Right atrium auricular region (tissue), 2 donors: ENCODE data around the gene TBKBP1. TPM values are rescaled to one million over a fixed set of nuclear protein-coding genes. Genes with fewer than 3 reads are reported as not detected.
"Not testable (repeated sequence)": the region's sequence is repeated elsewhere in the genome, so short reads cannot be mapped to it uniquely, and the experiment has no call there.

Source experiments
- DNase-seq: peaks from one replicate; pipeline ENCODE4 v3.0.0-alpha.2; 2019; ENCODE audit warnings: low spot score
- H3K27ac ChIP-seq, 2 donors: fragments of 200-600 bp; sonication (generic); 1 replicate in 1 of 2; 2 replicates in 1 of 2; pipeline ENCODE4 v1.5.1; 2016 to 2019
- H3K27me3 ChIP-seq, 2 donors: fragments of 200-600 bp; sonication (generic); one replicate each; pipeline versions ENCODE4 v1.5.1 to v1.6.0; 2017 to 2019
- H3K36me3 ChIP-seq: fragments of 200-600 bp; sonication (generic); one replicate; pipeline ENCODE4 v1.5.1; 2016
- H3K4me1 ChIP-seq, 2 donors: fragments of 200-600 bp; sonication (generic); one replicate each; pipeline versions ENCODE4 v1.5.1 to v1.6.0; 2017 to 2019
- H3K4me3 ChIP-seq, 2 donors: fragments of 200-600 bp; sonication (generic); 1 replicate in 1 of 2; 2 replicates in 1 of 2; pipeline ENCODE4 v1.5.1; 2017 to 2019; ENCODE audit warnings: mild to moderate bottlenecking in 1 of 2, moderate library complexity in 1 of 2
- H3K9me3 ChIP-seq, 2 donors: fragments of 200-600 bp; sonication (generic); one replicate each; pipeline ENCODE4 v1.5.1; 2019
- CTCF ChIP-seq, 2 donors: fragments of 200-600 bp; sonication (generic); IDR thresholded peaks; one replicate each; pipeline ENCODE4 v1.5.1; 2019; ENCODE audit warnings: antibody characterized with exemption in 2 of 2
- total RNA-seq, 2 donors: library from RNA; depleted of rRNA; stranded (reverse); fragments of >200 nt; gene quantifications; one replicate each; pipeline ENCODE4 v1.1.0, GENCODE V29; 2016

TBKBP1 gene
- total RNA-seq, 2 donors from 2014 or later = 10.9 to 13.7 TPM

GRCh38 chr17:47682138-47682537, 11.8 kb upstream of the TBKBP1 start:
- Histone ChIP-seq H3K9me3 (no peaks in the 10 kb centered on the region), H3K4me3 (no peak overlapping the region), H3K36me3 (peaks cover 56% of the 10 kb centered on the region), H3K4me1 (no peaks in the 10 kb centered on the region), H3K27ac (no peak overlapping the region), H3K27me3 (no peaks in the 10 kb centered on the region)
- TF ChIP-seq CTCF (IDR thresholded peaks at IDR 0.05) = no peak
- DNase-seq = no peak

- H3K4me3 ChIP-seq, H3K4me1 ChIP-seq, H3K27ac ChIP-seq, H3K27me3 ChIP-seq, H3K9me3 ChIP-seq, DNase-seq: not testable (repeated sequence)
- H3K36me3 ChIP-seq = peaks cover 50% of the 10 kb centered on the region
These were observed 11.2 kb upstream of the TBKBP1 start for GRCh38 chr17:47682727-47683126.

GRCh38 chr17:47684025-47684424, 9.9 kb upstream of the TBKBP1 start:
- Histone ChIP-seq H3K36me3 (peaks cover 37% of the 10 kb centered on the region), H3K4me3 (no peak overlapping the region), H3K9me3 (no peaks in the 10 kb centered on the region)

GRCh38 chr17:47684535-47685193, 9.3 kb upstream of the TBKBP1 start:
- no peaks in the 10 kb centered on the region for H3K27me3 ChIP-seq
- DNase-seq = no peak
- H3K27ac ChIP-seq = no peak overlapping the region
- no peaks in the 10 kb centered on the region for H3K9me3 ChIP-seq
- peaks cover 31% of the 10 kb centered on the region for H3K36me3 ChIP-seq
- H3K4me1 ChIP-seq = no peaks in the 10 kb centered on the region
- TF ChIP-seq CTCF (IDR thresholded peaks at IDR 0.05) = no peak
- no peak overlapping the region for H3K4me3 ChIP-seq

More at GRCh38 chr17:47684025-47684424, 9.9 kb upstream of the TBKBP1 start:
- no peak for TF ChIP-seq CTCF (IDR thresholded peaks at IDR 0.05)
- H3K4me1 ChIP-seq = no peaks in the 10 kb centered on the region
- no peak overlapping the region for H3K27ac ChIP-seq
- no peaks in the 10 kb centered on the region for H3K27me3 ChIP-seq
- DNase-seq = no peak

- Histone ChIP-seq H3K4me1 (no peaks in the 10 kb centered on the region), H3K9me3 (no peaks in the 10 kb centered on the region), H3K36me3 (peaks cover 20% of the 10 kb centered on the region), H3K27me3 (no peaks in the 10 kb centered on the region), H3K27ac (no peak overlapping the region), H3K4me3 (no peak overlapping the region)
- TF ChIP-seq CTCF (IDR thresholded peaks at IDR 0.05) = no peak
- no peak for DNase-seq
These were observed 8.2 kb upstream of the TBKBP1 start for GRCh38 chr17:47685556-47686275.

- TF ChIP-seq CTCF (IDR thresholded peaks at IDR 0.05) = no peak
- Histone ChIP-seq H3K27me3 (no peaks in the 10 kb centered on the region), H3K4me3 (no peak overlapping the region), H3K9me3 (no peaks in the 10 kb centered on the region), H3K36me3 (peaks cover 15% of the 10 kb centered on the region), H3K27ac (no peak overlapping the region), H3K4me1 (no peaks in the 10 kb centered on the region)
- DNase-seq = no peak
These were observed 7.7 kb upstream of the TBKBP1 start for GRCh38 chr17:47686276-47686635.
